GM23248 (cell line): ENCODE measurements around the gene PSMD6. TPM values are rescaled to one million over a fixed set of nuclear protein-coding genes. Genes with fewer than 3 reads are reported as not detected.
A peak's percentile ranks its signal among the peaks of the same experiment; 100 is the strongest.

Experiments
- DNase-seq: peaks from one replicate; pipeline ENCODE4 v3.0.0-alpha.2; 2015
- H2AFZ ChIP-seq: fragments of 200-600 bp; sonication (generic); 2 replicates; pipeline ENCODE4 v1.6.1; 2016; ENCODE audit warnings: antibody characterized with exemption
- H3F3A ChIP-seq: fragments of 200-600 bp; sonication (generic); 2 replicates; pipeline ENCODE4 v1.6.1; 2016; ENCODE audit warnings: mild to moderate bottlenecking, antibody characterized with exemption, mixed run types; ENCODE audit not compliant: insufficient read depth
- H3K27ac ChIP-seq: fragments of 200-600 bp; sonication (generic); 2 replicates; pipeline ENCODE4 v1.5.1; 2016; ENCODE audit warnings: mild to moderate bottlenecking
- H3K27me3 ChIP-seq: fragments of 200-600 bp; sonication (generic); replicated peaks from 2 replicates; pipeline ENCODE4 v1.6.1; 2016; ENCODE audit warnings: mild to moderate bottlenecking; ENCODE audit not compliant: insufficient read depth
- H3K36me3 ChIP-seq: fragments of 200-600 bp; sonication (generic); 2 replicates; pipeline ENCODE4 v1.6.1; 2016; ENCODE audit warnings: low read depth, mild to moderate bottlenecking
- H3K4me1 ChIP-seq: fragments of 200-600 bp; sonication (generic); 2 replicates; pipeline ENCODE4 v1.6.1; 2016; ENCODE audit warnings: mild to moderate bottlenecking; ENCODE audit not compliant: insufficient read depth
- H3K4me2 ChIP-seq: fragments of 200-600 bp; sonication (generic); one replicate; pipeline ENCODE4 v1.6.1; 2016; ENCODE audit warnings: mild to moderate bottlenecking; ENCODE audit not compliant: unreplicated experiment
- H3K4me3 ChIP-seq: fragments of 200-600 bp; sonication (generic); 2 replicates; pipeline ENCODE4 v1.5.1; 2016; ENCODE audit warnings: mild to moderate bottlenecking
- H3K79me2 ChIP-seq: fragments of 200-600 bp; sonication (generic); 2 replicates; pipeline ENCODE4 v1.6.1; 2016; ENCODE audit warnings: mild to moderate bottlenecking; ENCODE audit not compliant: insufficient read depth
- H3K9ac ChIP-seq: fragments of 200-600 bp; sonication (generic); 2 replicates; pipeline ENCODE4 v1.6.1; 2016; ENCODE audit warnings: mild to moderate bottlenecking
- H3K9me2 ChIP-seq: fragments of 200-600 bp; sonication (generic); 2 replicates; pipeline ENCODE4 v1.6.1; 2016; ENCODE audit warnings: mixed run types, mild to moderate bottlenecking, moderate library complexity; ENCODE audit not compliant: insufficient read depth
- H3K9me3 ChIP-seq: fragments of 200-600 bp; sonication (generic); one replicate; pipeline ENCODE4 v1.6.1; 2017; ENCODE audit warnings: low read depth
- H4K20me1 ChIP-seq: fragments of 200-600 bp; sonication (generic); 2 replicates; pipeline ENCODE4 v1.6.0; 2016; ENCODE audit not compliant: insufficient read depth
- EZH2 ChIP-seq: fragments of 200-600 bp; sonication (generic); IDR thresholded peaks from 2 replicates; pipeline ENCODE4 v1.6.1; 2018; ENCODE audit warnings: antibody characterized with exemption, mild to moderate bottlenecking; ENCODE audit not compliant: insufficient read depth, poor library complexity, severe bottlenecking
- EZH2phosphoT487 ChIP-seq: fragments of 200-600 bp; sonication (generic); IDR thresholded peaks from 2 replicates; pipeline ENCODE4 v1.6.1; 2018; ENCODE audit warnings: antibody characterized with exemption, moderate library complexity, mild to moderate bottlenecking, low read depth; ENCODE audit not compliant: insufficient read depth
- WGBS, 2 experiments: methylation state at CpG; one replicate each; pipeline ENCODE4 v1.1.6; 2015 to 2017; ENCODE audit warnings: low lambda C conversion rate in 2 of 2, low coverage in 1 of 2; ENCODE audit errors: missing lambda C conversion rate in 2 of 2; 5-methylcytosine and 5-hydroxymethylcytosine counted together
- in situ Hi-C: fragments of 300-500 bp; cut with MboI; formaldehyde crosslinking; loops from 2 replicates; pipeline ENCODE4 v1.15.0; 2020
- polyA plus RNA-seq: library from polyadenylated mRNA; unstranded; fragments of >200 nt; fragmentation: Nextera tagmentation; extraction: Ambion mirVana; gene quantifications from 2 replicates; pipeline ENCODE4 v1.2.1, GENCODE V29; 2016
- total RNA-seq: library from RNA; depleted of rRNA; stranded (reverse); fragments of >200 nt; shearing (Covaris generic); gene quantifications from 2 replicates; pipeline ENCODE4 v1.2.3, GENCODE V29; 2014

The PSMD6 gene
- total and polyA plus RNA-seq, 2 experiments from 2014 or later = 79.5 to 126 TPM

DNA sequence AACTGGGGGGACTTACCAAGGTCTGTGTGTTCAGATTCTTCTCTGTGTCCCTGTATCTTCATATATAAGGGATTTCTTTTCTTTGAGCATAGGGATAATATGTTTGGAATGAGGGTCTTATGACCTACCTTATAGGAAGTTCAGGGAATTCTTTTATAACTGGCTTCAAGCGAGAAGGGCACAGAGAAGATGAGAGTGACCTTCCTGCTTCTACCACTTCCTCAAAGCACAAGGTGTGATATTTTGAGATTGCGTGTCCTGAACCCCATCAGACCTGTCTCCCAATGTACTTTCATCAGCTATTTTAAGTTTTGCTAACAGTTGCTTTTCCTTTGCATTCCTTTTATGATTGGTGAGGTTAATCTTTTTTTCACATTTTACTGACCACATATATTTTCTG, 3.1 kb upstream of the PSMD6 start:
- DNase-seq = no peak
- Histone ChIP-seq H4K20me1 (no peaks in the 10 kb centered on the region), H3K36me3 (no peaks in the 10 kb centered on the region), H3K9me2 (no peaks in the 10 kb centered on the region), H3K27ac (no peak overlapping the region), H3K27me3 (no peaks in the 10 kb centered on the region), H2AFZ (no peak overlapping the region), H3K4me2 (no peak overlapping the region), H3K79me2 (peaks cover 23% of the 10 kb centered on the region), H3F3A (0 out of 2 replicates have a peak, but pooled peaks cover 1% of the 10 kb centered on the region), H3K9ac (no peak overlapping the region), H3K4me3 (no peak overlapping the region), H3K9me3 (no peaks in the 10 kb centered on the region), H3K4me1 (peaks cover 15% of the 10 kb centered on the region)
- no peak for TF ChIP-seq EZH2phosphoT487
- WGBS, 2 experiments = 69 to 73% methylated on average over 2 of the region's 2 CpGs
- in situ Hi-C loops = loop anchor here (25.0 kb wide), 1 partner anchor 236 kb away; no protein-coding TSS in a partner anchor

DNA sequence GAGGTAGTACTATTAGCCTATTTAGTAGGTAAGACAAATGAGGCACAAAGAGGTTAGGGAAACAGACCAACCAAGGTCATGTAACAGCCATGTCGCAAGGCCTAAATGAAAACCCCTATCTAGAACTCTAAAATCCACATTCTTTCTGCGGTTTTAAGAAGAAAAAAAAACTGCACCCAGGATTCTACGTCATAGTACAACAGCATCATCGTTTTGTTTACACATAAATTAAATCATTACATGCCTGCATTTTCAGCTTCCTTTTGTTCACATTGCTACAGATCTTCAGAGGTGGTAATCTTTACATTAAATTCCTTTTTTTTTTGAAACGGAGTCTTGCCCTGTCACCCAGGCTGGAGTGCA, 548 bp upstream of the PSMD6 start:
- Histone ChIP-seq H3K27ac (0 out of 2 replicates have a peak overlapping the region, but pooled peaks have one; percentile 14), H3K36me3 (peaks cover 10% of the 10 kb centered on the region), H4K20me1 (no peaks in the 10 kb centered on the region), H3K4me1 (peaks cover 26% of the 10 kb centered on the region), H3K9me3 (no peaks in the 10 kb centered on the region), H3K9me2 (no peaks in the 10 kb centered on the region), H3F3A (peaks cover 10% of the 10 kb centered on the region; the same call in 1 of the 2 replicates), H3K27me3 (no peaks in the 10 kb centered on the region), H2AFZ (peak overlapping the region; percentile 88), H3K79me2 (peaks cover 48% of the 10 kb centered on the region), H3K4me2 (peak overlapping the region; percentile 92), H3K4me3 (peak overlapping the region; percentile 98), H3K9ac (peak overlapping the region; percentile 98)
- in situ Hi-C loops = no loop called here
- DNase-seq = peak; percentile 21
- WGBS, 2 experiments = 52 to 59% methylated on average over 5 of the region's 5 CpGs
- no peak for TF ChIP-seq EZH2phosphoT487
- no peak for TF ChIP-seq EZH2

DNA sequence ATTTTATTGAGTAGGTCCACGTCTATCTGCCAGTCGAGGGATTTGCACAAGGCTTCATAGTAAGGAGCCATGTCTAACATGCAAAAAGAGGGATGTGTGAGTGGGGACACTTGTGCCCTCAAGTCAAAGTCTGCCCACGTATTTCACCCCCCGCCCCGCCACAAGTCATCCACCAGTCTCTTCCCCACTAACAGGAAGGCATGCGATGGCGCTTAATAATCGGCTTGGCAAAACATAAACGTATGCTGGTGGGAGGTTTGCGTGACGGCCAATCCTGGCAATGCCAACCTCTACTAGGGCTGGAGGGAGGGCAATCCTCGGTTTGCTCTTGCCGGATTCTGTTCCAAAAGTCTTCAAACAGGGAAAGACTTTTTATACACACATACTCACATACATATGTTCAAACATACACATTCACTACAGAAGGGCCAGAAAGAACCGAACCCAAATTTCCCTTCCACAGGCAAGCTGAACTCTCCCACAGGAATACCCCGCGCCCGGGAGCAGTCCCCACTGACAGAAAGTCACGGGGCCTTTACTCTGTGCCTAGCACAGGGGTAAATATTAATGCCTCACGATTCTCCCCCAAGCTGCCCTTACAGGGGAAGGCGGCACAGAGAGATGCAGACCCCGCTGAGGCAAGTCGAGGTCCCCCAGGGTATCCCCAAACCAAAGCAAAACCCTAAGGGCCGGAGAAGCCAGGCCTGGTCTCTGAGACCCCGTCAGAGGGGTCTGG, 675 bp downstream of the PSMD6 start:
- in situ Hi-C loops = no loop called here
- H3K9me2 ChIP-seq = no peaks in the 10 kb centered on the region
- H3K4me2 ChIP-seq = peak overlapping the region; percentile 92
- peaks cover 56% of the 10 kb centered on the region for H3K79me2 ChIP-seq
- peak overlapping the region; percentile 70 for H3K27ac ChIP-seq
- peaks cover 28% of the 10 kb centered on the region for H3K4me1 ChIP-seq
- no peaks in the 10 kb centered on the region for H3K9me3 ChIP-seq
- no peaks in the 10 kb centered on the region for H4K20me1 ChIP-seq
- H2AFZ ChIP-seq = peak overlapping the region; percentile 88
- H3K9ac ChIP-seq = peak overlapping the region; percentile 98
- WGBS, 2 experiments = 16 to 18% methylated on average over 24 of the region's 24 CpGs
- no peak for TF ChIP-seq EZH2phosphoT487
- TF ChIP-seq EZH2 = no peak
- H3K27me3 ChIP-seq = no peaks in the 10 kb centered on the region
- H3K36me3 ChIP-seq = peaks cover 22% of the 10 kb centered on the region
- H3F3A ChIP-seq = peaks cover 23% of the 10 kb centered on the region
- peak; percentile 72 for DNase-seq
- peak overlapping the region; percentile 98 for H3K4me3 ChIP-seq

DNA sequence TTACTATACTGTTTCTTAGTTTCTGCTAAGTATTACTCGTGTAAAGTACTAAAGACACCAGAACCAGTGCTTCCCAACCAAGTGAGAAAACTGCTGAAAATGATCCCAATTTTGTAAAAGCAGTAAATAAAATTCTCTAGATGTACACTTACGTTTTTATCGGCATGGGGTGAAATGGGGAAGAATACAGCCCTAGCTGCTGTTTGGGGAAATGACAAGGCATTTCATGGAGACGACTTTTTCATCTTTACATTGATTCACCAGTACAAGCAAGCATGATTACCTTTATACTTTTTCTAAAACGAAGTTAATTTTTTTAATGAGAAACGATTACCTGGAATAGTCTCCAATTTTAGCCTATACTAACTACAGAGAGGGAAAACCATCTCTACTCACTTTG, 1.4 kb downstream of the PSMD6 start:
- peak overlapping the region; percentile 98 for H3K9ac ChIP-seq
- no peaks in the 10 kb centered on the region for H3K9me3 ChIP-seq
- no peaks in the 10 kb centered on the region for H4K20me1 ChIP-seq
- peaks cover 23% of the 10 kb centered on the region for H3K36me3 ChIP-seq
- H3K4me3 ChIP-seq = peak overlapping the region; percentile 98
- H3K79me2 ChIP-seq = peaks cover 56% of the 10 kb centered on the region
- no peaks in the 10 kb centered on the region for H3K27me3 ChIP-seq
- no peaks in the 10 kb centered on the region for H3K9me2 ChIP-seq
- H2AFZ ChIP-seq = no peak overlapping the region
- peaks cover 29% of the 10 kb centered on the region for H3F3A ChIP-seq
- TF ChIP-seq EZH2 (no peak), EZH2phosphoT487 (no peak)
- 82 to 83% methylated on average over 6 of the region's 6 CpGs for WGBS, 2 experiments
- in situ Hi-C loops = no loop called here
- H3K4me2 ChIP-seq = peak overlapping the region; percentile 92
- H3K27ac ChIP-seq = peak overlapping the region; percentile 70; the same call in 1 of the 2 replicates
- no peak for DNase-seq
- H3K4me1 ChIP-seq = peaks cover 35% of the 10 kb centered on the region

- H3K9me3 ChIP-seq = no peaks in the 10 kb centered on the region
- H4K20me1 ChIP-seq = no peaks in the 10 kb centered on the region
- no peak overlapping the region for H3K4me2 ChIP-seq
- no peak overlapping the region for H3K9ac ChIP-seq
- H3K36me3 ChIP-seq = peaks cover 33% of the 10 kb centered on the region
- H3K27me3 ChIP-seq = no peaks in the 10 kb centered on the region
- no peak overlapping the region for H3K27ac ChIP-seq
- peaks cover 37% of the 10 kb centered on the region for H3F3A ChIP-seq
- no peak for DNase-seq
- in situ Hi-C loops = no loop called here
- H3K4me3 ChIP-seq = no peak overlapping the region
- H3K79me2 ChIP-seq = peaks cover 66% of the 10 kb centered on the region
- no peak overlapping the region for H2AFZ ChIP-seq
- WGBS, 2 experiments = 84% methylated on average over 2 of the region's 2 CpGs
- peaks cover 43% of the 10 kb centered on the region for H3K4me1 ChIP-seq
- TF ChIP-seq EZH2phosphoT487 = no peak
- TF ChIP-seq EZH2 = no peak
- H3K9me2 ChIP-seq = no peaks in the 10 kb centered on the region
Observed at GRCh38 chr3:64019879-64020278, 3.4 kb downstream of the PSMD6 start.
